ENCODE data around the gene MYEOV.

DNA sequence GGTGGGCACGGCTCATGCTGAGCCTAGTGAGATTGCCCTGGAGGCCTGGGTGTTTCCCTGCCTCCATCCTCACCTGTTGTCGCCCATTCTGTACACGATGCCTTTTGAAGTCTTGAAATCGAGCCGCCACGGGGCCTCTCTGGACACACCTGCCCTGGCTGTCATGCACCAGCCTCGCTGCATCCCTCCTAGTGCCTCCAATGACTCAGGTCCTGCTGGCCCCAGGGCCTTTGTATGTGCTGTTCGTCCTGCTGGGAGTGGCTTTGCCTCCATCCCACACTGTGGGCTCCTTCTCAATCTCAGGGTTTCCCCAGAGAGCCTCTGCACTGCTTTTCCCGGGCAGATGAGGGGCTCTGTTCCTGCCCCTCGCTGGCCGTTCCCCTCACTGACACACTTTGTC lies 8.9 kb upstream of the MYEOV start:
- TF ChIP-seq, protein P1, sequence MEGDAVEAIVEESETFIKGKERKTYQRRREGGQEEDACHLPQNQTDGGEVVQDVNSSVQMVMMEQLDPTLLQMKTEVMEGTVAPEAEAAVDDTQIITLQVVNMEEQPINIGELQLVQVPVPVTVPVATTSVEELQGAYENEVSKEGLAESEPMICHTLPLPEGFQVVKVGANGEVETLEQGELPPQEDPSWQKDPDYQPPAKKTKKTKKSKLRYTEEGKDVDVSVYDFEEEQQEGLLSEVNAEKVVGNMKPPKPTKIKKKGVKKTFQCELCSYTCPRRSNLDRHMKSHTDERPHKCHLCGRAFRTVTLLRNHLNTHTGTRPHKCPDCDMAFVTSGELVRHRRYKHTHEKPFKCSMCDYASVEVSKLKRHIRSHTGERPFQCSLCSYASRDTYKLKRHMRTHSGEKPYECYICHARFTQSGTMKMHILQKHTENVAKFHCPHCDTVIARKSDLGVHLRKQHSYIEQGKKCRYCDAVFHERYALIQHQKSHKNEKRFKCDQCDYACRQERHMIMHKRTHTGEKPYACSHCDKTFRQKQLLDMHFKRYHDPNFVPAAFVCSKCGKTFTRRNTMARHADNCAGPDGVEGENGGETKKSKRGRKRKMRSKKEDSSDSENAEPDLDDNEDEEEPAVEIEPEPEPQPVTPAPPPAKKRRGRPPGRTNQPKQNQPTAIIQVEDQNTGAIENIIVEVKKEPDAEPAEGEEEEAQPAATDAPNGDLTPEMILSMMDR (IDR thresholded peaks at IDR 0.05) = no peak
- TF ChIP-seq POLR2A (IDR thresholded peaks at IDR 0.05) = no peak

All from esophagus squamous epithelium (tissue), 4 donors.